Progenitor cell of endocrine pancreas (in vitro differentiated cells): ENCODE results near the gene FNBP1. TPM values are rescaled to one million over a fixed set of nuclear protein-coding genes. Genes with fewer than 3 reads are reported as not detected.

Source experiments
- DNase-seq: peaks from one replicate; pipeline ENCODE4 v3.0.0; 2021; ENCODE audit warnings: low spot score; ENCODE audit not compliant: unreplicated experiment
- H3K27ac Mint-ChIP-seq: 2 replicates; pipeline ENCODE4 v1.8.0; 2021; ENCODE audit warnings: mild to moderate bottlenecking, moderate library complexity, mixed read lengths
- H3K27me3 Mint-ChIP-seq: 2 replicates; pipeline ENCODE4 v1.8.0; 2021; ENCODE audit warnings: mixed read lengths
- H3K36me3 Mint-ChIP-seq: 2 replicates; pipeline ENCODE4 v1.8.0; 2022; ENCODE audit warnings: mixed read lengths; ENCODE audit not compliant: insufficient read depth
- H3K4me1 Mint-ChIP-seq: 2 replicates; pipeline ENCODE4 v1.8.0; 2021; ENCODE audit warnings: low read depth, mixed read lengths
- H3K4me3 Mint-ChIP-seq: 2 replicates; pipeline ENCODE4 v1.8.0; 2021; ENCODE audit warnings: low read depth, mild to moderate bottlenecking, moderate library complexity, mixed read lengths
- H3K9me3 Mint-ChIP-seq: 2 replicates; pipeline ENCODE4 v1.8.0; 2021; ENCODE audit warnings: low read depth, mixed read lengths
- CTCF ChIP-seq: fragments of 200-600 bp; sonication (generic); IDR thresholded peaks from one replicate; pipeline ENCODE4 v1.5.0; 2021; ENCODE audit warnings: antibody characterized with exemption, mild to moderate bottlenecking; ENCODE audit not compliant: unreplicated experiment
- microRNA-seq: library from miRNA; unstranded; fragments of <30 nt; microRNA quantifications from one replicate; pipeline ENCODE4 v1.1.0, GENCODE V29; 2020; ENCODE audit warnings: borderline number of aligned reads; ENCODE audit not compliant: unreplicated experiment
- total RNA-seq: library from RNA; stranded (reverse); gene quantifications from 2 replicates; pipeline ENCODE4 v1.2.1, GENCODE V29; 2021

The FNBP1 gene
- total RNA-seq, 1 donor from 2014 or later, result 44.1 TPM

GRCh38 chr9:129845373-129845772 lies 197.6 kb downstream of the FNBP1 start:
- Mint-ChIP-seq H3K4me1 (no peaks in the 10 kb centered on the region), H3K4me3 (no peak overlapping the region), H3K27me3 (no peaks in the 10 kb centered on the region), H3K9me3 (no peaks in the 10 kb centered on the region), H3K27ac (no peak overlapping the region), H3K36me3 (peaks cover 6% of the 10 kb centered on the region)
- DNase-seq, result no peak
- no peak for TF ChIP-seq CTCF

- no peaks in the 10 kb centered on the region for H3K9me3 Mint-ChIP-seq
- peaks cover 8% of the 10 kb centered on the region for H3K4me1 Mint-ChIP-seq
- no peak overlapping the region for H3K4me3 Mint-ChIP-seq
- TF ChIP-seq CTCF, result no peak
- H3K27me3 Mint-ChIP-seq, result no peaks in the 10 kb centered on the region
- H3K27ac Mint-ChIP-seq, result peak overlapping the region; percentile 62
- H3K36me3 Mint-ChIP-seq, result peaks cover 3% of the 10 kb centered on the region
- no peak for DNase-seq
Measured at GRCh38 chr9:129841071-129841470, 201.9 kb downstream of the FNBP1 start.

- DNase-seq, result no peak
- H3K36me3 Mint-ChIP-seq, result peaks cover 3% of the 10 kb centered on the region
- H3K9me3 Mint-ChIP-seq, result no peaks in the 10 kb centered on the region
- H3K4me1 Mint-ChIP-seq, result peaks cover 12% of the 10 kb centered on the region
- H3K27ac Mint-ChIP-seq, result no peak overlapping the region
- no peaks in the 10 kb centered on the region for H3K27me3 Mint-ChIP-seq
- no peak overlapping the region for H3K4me3 Mint-ChIP-seq
- no peak for TF ChIP-seq CTCF
Measured at GRCh38 chr9:129840034-129840433, 203.0 kb downstream of the FNBP1 start.

- DNase-seq, result no peak
- H3K36me3 Mint-ChIP-seq, result peaks cover 3% of the 10 kb centered on the region
- H3K4me1 Mint-ChIP-seq, result peaks cover 14% of the 10 kb centered on the region
- H3K9me3 Mint-ChIP-seq, result no peaks in the 10 kb centered on the region
- peak overlapping the region; percentile 54 for H3K27ac Mint-ChIP-seq
- H3K27me3 Mint-ChIP-seq, result no peaks in the 10 kb centered on the region
- no peak overlapping the region for H3K4me3 Mint-ChIP-seq
- no peak for TF ChIP-seq CTCF
Measured at GRCh38 chr9:129839324-129840023, 203.5 kb downstream of the FNBP1 start.

- H3K4me3 Mint-ChIP-seq, result no peak overlapping the region
- TF ChIP-seq CTCF, result no peak
Measured at GRCh38 chr9:129838707-129839259, 204.2 kb downstream of the FNBP1 start.

More at GRCh38 chr9:129838707-129839259, 204.2 kb downstream of the FNBP1 start:
- Mint-ChIP-seq H3K36me3 (peaks cover 3% of the 10 kb centered on the region), H3K27ac (no peak overlapping the region), H3K4me1 (peaks cover 20% of the 10 kb centered on the region), H3K9me3 (no peaks in the 10 kb centered on the region), H3K27me3 (no peaks in the 10 kb centered on the region)
- DNase-seq, result no peak

Small RNAs within 50 kb of the gene (microRNA-seq; reads per million reads assigned to microRNA genes)
- gene MIR6855, result not detected

Other genes with a start within 250 kb of the FNBP1 start
- gene TOR1B, start 240.0 kb downstream of the FNBP1 start, total RNA-seq, result 14.7 and 19.8 TPM in 2 replicates
- gene TOR1A, start 219.1 kb downstream of the FNBP1 start, total RNA-seq, result 33.1 and 39.0 TPM in 2 replicates
- gene C9orf78, start 207.9 kb downstream of the FNBP1 start, total RNA-seq, result 30.4 and 30.8 TPM in 2 replicates
- gene USP20, start 207.7 kb downstream of the FNBP1 start, total RNA-seq, result 41.2 and 41.8 TPM in 2 replicates
- 46.7 and 48.7 TPM in 2 replicates for gene GPR107, start 10.7 kb upstream of the FNBP1 start, total RNA-seq
- 29.0 and 33.4 TPM in 2 replicates for gene NCS1, start 129.2 kb upstream of the FNBP1 start, total RNA-seq
- 0.26 and 0.31 TPM in 2 replicates for gene HMCN2, start 222.6 kb upstream of the FNBP1 start, total RNA-seq